Measurements from ENCODE around the gene HHIPL1.

Gene HHIPL1

DNA sequence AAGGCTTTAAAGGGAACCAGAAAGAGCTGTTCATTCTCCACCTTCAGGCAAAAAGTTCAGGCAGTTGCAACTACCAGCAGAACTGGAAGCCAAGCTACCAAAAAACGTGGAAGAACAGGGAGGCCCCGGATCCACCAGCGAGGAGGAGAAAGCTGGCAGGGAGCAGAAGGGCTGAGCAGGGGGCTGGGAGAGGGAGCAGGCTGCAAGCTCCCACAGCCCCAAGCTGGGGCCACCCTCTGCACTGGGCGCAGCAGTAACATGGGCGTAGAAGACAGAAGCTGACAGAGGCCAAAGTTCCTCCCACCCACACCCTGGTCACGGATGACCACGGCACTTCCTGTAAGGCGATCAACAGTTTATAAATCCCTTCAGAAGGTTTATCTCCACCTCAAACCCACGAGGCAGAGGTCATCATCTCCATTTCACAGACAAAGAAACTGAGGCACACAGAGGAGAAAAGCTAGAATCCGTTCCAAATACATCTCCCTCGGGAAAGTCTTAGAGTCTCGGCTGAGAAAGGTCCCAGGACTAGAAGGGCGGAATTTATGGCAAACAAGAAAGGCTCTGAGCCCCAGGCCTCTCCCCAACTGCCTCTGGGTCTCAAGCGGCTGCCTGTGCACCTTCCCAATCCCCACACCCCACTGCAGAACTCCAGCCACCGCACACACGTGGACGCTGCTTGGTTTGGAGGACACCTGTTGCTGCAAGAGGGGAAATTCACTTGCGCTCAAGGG is 42.7 kb upstream of the HHIPL1 start:
- Histone ChIP-seq H3K9me3 (ENCODE audit: insufficient read depth, low read length) (no peaks in the 10 kb centered on the region), H3K79me2 (ENCODE audit: insufficient read depth, low read length) (no peaks in the 10 kb centered on the region), H3K9ac (ENCODE audit: low read length) (no peak overlapping the region), H3K27ac (ENCODE audit: low read depth, low read length) (no peak overlapping the region), H3K36me3 (ENCODE audit: low read length) (no peaks in the 10 kb centered on the region), H4K20me1 (ENCODE audit: low read depth, low read length) (no peaks in the 10 kb centered on the region), H3F3A (ENCODE audit: insufficient read depth) (no peaks in the 10 kb centered on the region), H3K4me3 (ENCODE audit: insufficient read depth, low read length, poor library complexity, severe bottlenecking) (no peak overlapping the region), H3K27me3 (ENCODE audit: low read length) (no peaks in the 10 kb centered on the region), H3K4me2 (ENCODE audit: low read depth, low read length, poor library complexity, severe bottlenecking) (no peak overlapping the region), H2AFZ (ENCODE audit: low read depth, low read length, severe bottlenecking) (no peak overlapping the region), H3K9me2 (replicated peaks; ENCODE audit: insufficient read depth, low read length) (no peaks in the 10 kb centered on the region)
- TF ChIP-seq, protein P1, sequence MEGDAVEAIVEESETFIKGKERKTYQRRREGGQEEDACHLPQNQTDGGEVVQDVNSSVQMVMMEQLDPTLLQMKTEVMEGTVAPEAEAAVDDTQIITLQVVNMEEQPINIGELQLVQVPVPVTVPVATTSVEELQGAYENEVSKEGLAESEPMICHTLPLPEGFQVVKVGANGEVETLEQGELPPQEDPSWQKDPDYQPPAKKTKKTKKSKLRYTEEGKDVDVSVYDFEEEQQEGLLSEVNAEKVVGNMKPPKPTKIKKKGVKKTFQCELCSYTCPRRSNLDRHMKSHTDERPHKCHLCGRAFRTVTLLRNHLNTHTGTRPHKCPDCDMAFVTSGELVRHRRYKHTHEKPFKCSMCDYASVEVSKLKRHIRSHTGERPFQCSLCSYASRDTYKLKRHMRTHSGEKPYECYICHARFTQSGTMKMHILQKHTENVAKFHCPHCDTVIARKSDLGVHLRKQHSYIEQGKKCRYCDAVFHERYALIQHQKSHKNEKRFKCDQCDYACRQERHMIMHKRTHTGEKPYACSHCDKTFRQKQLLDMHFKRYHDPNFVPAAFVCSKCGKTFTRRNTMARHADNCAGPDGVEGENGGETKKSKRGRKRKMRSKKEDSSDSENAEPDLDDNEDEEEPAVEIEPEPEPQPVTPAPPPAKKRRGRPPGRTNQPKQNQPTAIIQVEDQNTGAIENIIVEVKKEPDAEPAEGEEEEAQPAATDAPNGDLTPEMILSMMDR (IDR thresholded peaks at IDR 0.05; ENCODE audit: insufficient read depth, low read length, poor library complexity, severe bottlenecking) = no peak

DNA sequence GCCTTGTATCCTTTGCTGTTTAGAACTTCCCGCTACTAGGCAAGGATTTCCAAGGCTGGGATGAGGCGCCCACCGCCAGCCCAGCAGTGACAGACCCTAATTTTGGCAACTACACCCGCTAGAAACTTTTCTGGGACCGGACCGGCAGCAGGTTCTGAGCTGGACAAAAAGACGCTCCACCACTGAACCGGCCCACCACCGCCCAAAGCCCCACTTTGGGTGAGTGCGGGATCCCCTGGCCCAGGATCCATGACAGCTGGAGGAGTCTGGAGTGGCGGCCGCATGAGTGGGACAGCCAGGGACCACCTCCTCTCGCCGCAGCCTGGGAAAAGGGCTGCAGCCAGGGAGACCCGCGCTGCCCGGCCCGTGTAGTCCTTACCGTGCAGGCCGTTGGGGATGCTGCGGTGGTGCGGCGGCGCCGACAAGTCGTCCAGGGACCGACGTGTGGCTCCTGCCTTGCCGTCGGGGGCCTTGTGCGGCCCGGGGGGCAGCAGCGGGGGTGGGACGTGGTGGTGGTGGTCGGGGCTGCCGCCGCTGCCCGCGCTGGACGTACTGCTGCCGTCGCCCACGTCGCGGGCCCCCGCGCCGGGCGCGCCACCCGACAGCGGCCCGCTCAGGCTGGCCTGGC is 42.0 kb upstream of the HHIPL1 start:
- Histone ChIP-seq H3K4me2 (ENCODE audit: low read depth, low read length, poor library complexity, severe bottlenecking) (no peak overlapping the region), H3K27me3 (ENCODE audit: low read length) (no peaks in the 10 kb centered on the region), H3K79me2 (ENCODE audit: insufficient read depth, low read length) (no peaks in the 10 kb centered on the region), H3K9me2 (replicated peaks; ENCODE audit: insufficient read depth, low read length) (no peaks in the 10 kb centered on the region), H2AFZ (ENCODE audit: low read depth, low read length, severe bottlenecking) (no peak overlapping the region), H3K9ac (ENCODE audit: low read length) (no peak overlapping the region), H3K36me3 (ENCODE audit: low read length) (no peaks in the 10 kb centered on the region), H3K9me3 (ENCODE audit: insufficient read depth, low read length) (no peaks in the 10 kb centered on the region), H3K27ac (ENCODE audit: low read depth, low read length) (no peak overlapping the region), H3K4me3 (ENCODE audit: insufficient read depth, low read length, poor library complexity, severe bottlenecking) (no peak overlapping the region), H4K20me1 (ENCODE audit: low read depth, low read length) (no peaks in the 10 kb centered on the region), H3F3A (ENCODE audit: insufficient read depth) (no peaks in the 10 kb centered on the region)
- TF ChIP-seq, protein P1 (IDR thresholded peaks at IDR 0.05; ENCODE audit: insufficient read depth, low read length, poor library complexity, severe bottlenecking) = no peak

DNA sequence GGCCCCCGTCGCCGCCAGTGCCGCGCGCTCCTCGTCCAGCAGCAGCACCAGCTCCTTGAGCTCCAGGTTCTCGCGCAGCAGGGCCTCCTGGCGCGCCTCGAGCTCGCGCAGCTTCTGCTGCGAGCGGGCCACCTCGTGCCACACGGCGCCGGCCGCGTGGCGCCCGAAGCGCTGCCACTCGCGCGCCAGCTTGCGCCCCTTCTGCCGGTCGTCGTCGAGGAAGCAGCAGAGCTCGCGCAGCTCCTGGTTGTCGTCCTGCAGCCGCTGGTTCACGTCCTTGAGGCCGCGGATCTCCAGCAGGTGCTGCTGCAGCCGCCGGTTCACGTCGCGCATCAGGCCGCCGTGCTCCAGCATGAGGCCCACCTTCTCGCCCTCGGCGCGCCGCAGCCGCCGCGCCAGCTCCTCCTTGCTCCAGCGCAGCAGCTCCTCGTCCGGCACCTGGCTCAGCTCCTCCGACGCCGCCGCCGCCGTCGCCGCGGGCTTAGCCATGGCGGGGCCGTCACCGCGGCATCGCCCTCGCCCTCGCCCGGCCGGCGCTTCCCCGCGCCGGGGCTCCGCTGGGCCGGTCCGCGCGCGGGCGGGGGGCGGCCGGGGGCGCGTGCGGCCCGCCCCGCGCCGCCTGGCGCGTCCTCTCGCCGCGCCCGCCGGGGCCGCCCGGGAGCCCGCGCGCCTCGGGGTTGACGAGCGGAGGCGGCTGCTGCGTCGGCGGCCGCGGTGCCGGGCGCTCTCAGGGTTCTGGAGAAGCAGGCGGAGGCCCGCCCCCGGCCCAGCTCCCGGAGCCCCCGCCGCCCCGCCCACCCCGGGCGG is 41.3 kb upstream of the HHIPL1 start, which contains the start of gene CCDC85C:
CCDC85C (minus strand) TSS at position 737 of the 807 bp plus-strand sequence; CDS start at position 489, 248 bp downstream.
- H2AFZ ChIP-seq (ENCODE audit: low read depth, low read length, severe bottlenecking) = peak within 1 kb of the TSS; percentile 86
- no peaks in the 10 kb centered on the region for H3K9me3 ChIP-seq (ENCODE audit: insufficient read depth, low read length)
- H3K4me2 ChIP-seq (ENCODE audit: low read depth, low read length, poor library complexity, severe bottlenecking) = peak within 1 kb of the TSS; percentile 70
- no peaks in the 10 kb centered on the region for H3K27me3 ChIP-seq (ENCODE audit: low read length)
- no peak for TF ChIP-seq EZH2phosphoT487 (conservative IDR thresholded peaks at IDR 0.05; ENCODE audit: low read length)
- H3K27ac ChIP-seq (ENCODE audit: low read depth, low read length) = no peak within 1 kb of the TSS
- H3K9ac ChIP-seq (ENCODE audit: low read length) = peak within 1 kb of the TSS; percentile 59
- H3F3A ChIP-seq (ENCODE audit: insufficient read depth) = no peaks in the 10 kb centered on the region
- H3K36me3 ChIP-seq (ENCODE audit: low read length) = no peaks in the 10 kb centered on the region
- no peaks in the 10 kb centered on the region for H3K9me2 ChIP-seq (replicated peaks; ENCODE audit: insufficient read depth, low read length)
- H3K4me3 ChIP-seq (ENCODE audit: insufficient read depth, low read length, poor library complexity, severe bottlenecking) = peak within 1 kb of the TSS; percentile 59
- H3K79me2 ChIP-seq (ENCODE audit: insufficient read depth, low read length) = no peaks in the 10 kb centered on the region
- no peaks in the 10 kb centered on the region for H4K20me1 ChIP-seq (ENCODE audit: low read depth, low read length)
